ENCODE results near the gene WDHD1.
"Not testable (repeated sequence)": the region's sequence is repeated elsewhere in the genome, so short reads cannot be mapped to it uniquely, and the experiment has no call there.

The WDHD1 gene

DNA sequence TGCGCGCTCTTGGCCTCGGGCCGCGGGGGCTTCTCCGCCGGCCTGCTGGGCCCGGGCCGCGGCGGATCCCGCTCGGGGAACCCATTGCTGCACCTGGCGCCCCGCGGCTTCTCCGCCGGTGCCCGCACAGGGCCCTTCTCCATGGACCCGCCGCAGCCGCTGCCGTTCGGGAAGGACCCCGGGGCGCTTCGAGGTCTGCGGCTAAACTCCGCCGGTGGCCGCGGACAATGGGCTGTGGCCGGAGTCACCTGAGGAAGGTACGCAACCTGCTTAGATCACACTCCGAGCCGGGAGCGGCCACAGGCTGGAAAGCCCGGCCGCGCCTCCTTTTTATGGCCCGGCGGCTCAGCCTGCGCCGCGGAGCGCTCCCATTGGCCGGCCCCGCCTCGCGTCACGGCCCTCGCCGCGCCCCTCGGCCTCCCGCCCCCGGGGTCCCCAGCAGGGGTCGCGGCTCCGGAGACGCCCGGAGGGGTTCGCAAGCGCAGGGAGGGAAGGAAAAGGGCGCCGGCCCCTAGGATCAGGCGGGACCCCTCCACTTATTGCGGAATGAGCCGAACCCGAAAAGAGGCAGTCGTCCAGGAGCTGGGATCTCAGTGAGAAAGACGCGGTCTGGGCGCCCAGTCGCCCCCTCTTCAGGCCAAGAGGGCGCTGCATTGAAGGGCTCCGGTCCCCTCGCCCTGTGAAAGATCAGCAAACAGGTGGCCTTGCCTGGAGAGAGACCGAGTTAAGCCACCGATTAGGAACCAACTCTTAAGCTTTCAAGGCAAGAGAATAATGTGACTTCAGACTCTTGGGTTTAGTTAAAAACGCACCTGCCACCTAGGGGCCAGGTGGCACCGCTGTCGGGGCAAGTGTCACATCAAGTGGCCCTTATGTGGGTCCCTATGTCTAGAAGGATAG is 124.1 kb downstream of the WDHD1 start, which contains the start of gene GCH1:
TSS of gene GCH1 (minus strand) at position 306 of the 900 bp plus-strand sequence. CDS start at position 143, 163 bp downstream.
- DNase-seq = peak; percentile 85

DNA sequence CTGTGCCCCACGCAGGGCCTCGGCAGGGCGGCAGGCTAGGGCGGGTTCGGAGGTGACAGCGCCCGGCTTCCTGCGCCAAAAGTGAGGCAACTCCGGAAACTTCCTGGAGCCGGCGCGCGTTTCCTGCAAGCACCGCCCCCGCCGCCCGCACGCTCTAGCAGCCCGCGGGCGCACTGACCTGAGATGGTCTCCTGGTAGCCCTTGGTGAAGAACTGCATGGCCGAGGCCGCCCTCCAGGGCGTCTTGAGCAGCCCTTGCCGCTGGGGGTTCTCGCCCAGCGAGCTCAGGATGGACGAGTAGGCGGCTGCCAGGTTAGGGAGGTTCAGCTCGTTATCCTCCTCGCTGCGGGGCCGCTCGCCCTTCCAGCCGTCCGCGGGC is 124.8 kb downstream of the WDHD1 start:
- DNase-seq = peak; percentile 91

DNA sequence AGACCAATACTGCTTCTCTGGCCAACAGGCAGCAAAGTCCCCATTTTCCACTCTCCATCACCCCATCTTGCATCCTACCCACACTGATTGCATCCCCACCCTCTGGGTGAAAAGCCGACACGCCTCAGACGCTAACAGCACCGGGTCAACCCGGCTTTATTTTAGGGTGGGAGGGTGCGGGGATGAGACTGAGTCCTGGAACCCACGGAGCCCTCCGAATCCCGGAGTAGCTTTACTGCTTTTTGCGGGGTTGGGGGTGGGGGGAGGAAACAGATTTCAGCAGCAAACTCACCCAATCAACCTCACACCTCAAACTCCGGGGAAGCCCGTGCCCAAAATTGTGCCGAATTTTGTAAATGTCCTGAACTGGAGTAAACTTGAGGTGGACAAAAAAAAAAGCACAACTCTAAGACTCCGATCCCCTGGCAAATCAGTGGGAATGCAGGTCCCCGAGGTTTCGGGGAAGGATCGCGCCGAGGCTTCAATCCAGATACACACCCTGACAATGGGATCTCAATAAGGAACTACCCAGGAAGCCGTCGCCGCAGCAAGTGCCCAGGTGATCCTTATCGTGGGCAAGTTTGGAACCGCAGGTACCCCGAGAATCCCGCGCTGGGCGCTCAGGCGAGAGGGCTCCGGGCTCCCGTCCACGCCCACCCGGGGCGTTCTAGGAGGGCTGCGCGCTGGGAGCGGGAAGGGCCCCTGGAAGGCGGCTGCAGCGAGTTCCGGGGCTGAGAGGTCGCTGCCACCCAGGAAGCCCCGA is 125.3 kb downstream of the WDHD1 start:
- peak; percentile 21 for DNase-seq

DNA sequence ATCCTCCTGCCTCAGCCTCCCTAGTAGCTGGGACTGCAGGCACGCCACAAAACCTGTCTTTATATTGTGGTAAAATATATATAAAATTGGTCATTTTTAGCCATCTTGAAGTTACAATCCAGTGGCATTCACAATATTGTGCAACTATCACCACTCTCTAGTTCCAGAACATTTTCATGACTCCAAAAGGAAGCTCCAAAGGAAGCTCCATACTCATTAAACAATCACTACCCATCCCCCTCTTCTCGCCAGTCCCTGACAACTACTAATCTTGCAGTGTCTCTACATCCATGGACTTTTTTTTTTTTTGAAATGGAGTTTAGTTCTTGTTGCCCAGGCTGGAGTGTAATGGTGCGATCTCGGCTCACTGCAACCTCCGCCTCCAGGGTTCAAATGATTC is 127.3 kb downstream of the WDHD1 start:
- no peak for DNase-seq

DNA sequence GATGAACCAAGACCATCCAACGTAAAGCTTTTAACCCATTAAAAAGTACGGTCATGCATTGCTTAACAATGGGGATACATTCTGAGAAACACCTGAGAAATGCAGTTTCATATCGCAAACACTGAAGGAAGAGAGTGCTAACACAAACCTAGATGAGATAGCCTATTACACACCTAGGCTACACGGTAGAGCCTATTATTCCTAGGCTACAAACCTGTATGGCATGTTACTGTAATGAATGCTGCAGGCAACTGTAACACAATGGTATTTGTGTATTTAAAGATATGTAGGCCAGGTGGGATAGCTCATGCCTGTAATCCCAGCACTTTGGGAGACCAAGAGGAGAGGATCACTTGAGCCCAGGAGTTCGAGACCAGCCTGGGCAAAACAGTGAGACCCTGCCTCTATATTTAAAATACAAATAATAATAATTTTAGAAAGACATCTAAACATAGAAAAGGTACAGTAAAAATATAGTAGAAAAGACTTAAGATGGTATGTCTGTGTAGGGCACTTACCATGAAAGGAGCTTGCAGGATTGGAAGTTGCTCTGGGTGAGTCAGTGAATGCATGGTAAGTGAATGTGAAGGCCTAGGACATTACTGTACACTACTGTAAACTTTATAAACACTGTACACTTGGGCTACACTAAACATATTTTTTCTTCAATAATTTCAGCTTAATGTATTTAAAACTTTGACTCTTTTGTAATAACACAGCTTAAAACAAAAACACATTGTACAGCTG is 128.9 kb downstream of the WDHD1 start:
- DNase-seq = not testable (repeated sequence)

DNA sequence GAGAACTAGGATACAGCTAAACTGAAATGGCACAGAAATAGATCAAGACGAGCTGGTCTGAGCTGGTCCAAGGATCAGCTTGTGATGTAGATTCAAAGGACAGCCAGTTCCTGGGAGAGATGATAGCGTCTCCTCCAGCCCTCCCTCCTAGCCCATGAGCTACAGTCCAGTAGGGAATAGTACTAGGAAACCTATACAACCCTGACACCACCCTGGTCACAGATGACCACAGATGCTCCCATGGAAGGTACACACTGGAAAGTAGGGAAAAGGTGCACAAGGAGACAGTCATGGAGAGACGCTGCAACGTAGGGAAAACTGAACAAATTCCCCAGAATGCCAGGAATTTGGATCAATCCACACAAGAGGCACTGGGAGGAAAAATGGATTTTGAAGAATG is 131.2 kb downstream of the WDHD1 start:
- DNase-seq = no peak

DNA sequence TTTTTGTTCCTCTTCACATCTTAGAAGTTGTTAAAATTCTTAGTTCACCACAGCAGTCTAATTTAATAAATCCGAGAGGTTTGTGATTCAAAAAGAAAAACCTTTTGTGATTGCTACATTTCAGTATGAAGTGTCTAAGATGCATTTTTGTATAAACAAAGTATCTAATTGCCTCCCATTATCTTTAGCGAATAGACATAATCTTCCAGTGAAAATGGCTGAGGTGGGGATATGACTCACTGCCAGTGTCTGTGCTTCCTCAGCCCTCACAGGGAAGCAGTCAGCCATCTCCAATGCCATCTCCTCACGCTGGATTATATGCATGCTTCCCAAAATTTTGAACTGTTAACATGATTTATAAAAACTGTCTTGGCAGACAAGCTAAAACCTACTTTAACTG is 131.9 kb downstream of the WDHD1 start:
- DNase-seq = peak; percentile 30

DNA sequence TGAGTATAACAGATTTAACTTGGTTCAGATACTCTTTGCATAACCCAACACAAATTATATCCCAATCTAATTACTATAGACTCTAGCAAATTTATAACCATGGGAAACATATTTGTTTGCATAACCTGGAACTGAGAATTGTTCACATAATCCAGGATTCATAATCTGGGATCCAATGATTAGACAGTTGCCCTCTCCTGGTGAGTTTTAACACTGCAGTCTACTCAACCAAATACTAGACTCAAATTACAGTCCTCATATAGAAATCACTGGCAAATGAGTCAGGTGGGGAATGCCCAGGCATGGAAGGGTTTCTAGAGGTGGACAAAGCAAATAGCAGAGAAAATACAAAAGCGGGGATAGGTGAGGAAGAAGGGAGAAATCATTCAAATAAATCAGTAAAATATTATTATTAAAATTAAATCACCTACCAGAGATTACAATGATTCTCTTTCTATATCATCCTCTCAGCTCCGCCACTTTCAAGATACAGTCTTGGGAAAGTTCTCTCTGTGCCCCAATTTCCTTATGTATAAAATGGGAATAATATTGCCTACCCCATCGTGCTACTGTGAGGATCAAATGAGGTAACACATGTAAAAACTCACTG is 133.6 kb downstream of the WDHD1 start:
- DNase-seq = peak; percentile 56

DNA sequence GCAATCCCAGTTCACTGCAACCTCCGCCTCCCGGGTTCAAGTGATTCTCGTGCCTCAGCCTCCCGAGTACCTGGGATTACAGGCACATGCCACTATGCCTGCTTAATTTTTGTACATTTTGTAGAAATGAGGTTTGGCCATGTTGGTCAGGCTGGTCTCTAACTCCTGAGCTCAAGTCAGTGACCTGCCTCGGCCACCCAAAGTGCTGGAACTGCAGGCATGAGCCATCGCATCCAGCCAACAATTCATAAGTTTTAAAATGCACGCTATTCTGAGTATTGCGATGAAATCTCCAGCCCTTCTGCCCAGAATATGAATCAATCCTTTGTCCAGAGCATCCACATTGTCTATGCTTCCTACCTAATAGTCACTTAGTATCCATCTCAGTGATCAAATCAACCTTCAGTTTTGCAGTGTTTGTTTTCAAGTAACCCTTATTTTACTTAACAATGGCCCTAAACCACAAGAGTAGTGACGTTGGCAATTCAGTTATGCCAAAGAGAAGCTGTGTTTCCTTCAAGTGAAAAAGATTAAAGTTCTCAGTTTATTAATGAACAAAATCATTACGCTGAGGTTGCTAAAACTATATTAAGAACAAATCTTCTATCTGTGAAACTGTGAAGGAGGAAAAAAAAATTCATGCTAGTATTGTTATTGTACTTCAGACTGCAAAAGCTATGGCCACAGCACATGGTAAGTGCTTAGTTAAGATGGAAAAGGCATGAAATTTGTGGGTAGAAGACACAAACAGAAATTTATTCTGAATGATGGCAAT is 135.2 kb downstream of the WDHD1 start:
- no peak for DNase-seq

DNA sequence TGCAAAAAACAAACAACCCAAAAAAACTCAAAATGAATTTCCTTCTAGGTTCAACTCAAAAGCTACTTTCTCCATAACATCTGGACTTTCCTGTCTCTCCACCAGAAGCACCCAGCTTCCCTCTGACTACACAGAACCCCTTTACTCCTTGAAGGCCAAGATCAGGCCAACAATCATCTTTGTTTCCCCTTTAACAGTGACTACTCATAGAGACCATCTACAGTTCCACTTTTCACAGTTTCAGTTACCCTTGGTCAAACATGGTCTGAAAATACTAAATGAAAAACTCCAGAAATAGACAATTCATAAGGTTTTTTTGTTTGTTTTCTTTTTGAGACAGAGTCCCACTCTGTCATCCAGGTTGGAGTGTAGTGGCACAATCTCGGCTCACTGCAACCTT is 136.1 kb downstream of the WDHD1 start:
- no peak for DNase-seq

DNA sequence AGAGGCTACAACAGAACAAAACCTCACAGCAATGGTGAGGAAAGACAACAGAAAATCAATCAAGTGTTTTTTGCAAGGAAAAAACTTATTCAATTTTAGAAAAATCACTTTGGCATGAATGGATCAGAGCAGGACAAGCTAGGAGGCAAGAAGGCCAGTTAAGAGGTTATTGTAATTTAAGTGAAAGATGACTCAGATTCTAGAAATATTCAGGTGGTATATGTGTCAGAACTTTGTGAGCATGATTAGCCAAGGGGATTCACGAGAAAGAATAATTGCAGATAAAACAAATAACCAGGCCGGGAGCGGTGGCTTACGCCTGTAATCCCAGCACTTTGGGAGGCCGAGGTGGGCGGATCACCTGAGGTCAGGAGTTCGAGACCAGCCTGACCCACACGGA is 137.0 kb downstream of the WDHD1 start:
- DNase-seq = no peak
